Activated CD4-positive, alpha-beta T cell treated with anti-CD3 and anti-CD28 coated beads, Interleukin-2, amount 10 ng/mL, durations not matched to agents 24 days and 14 days (primary cell): ENCODE data around the gene TMSB15A. TPM values are rescaled to one million over a fixed set of nuclear protein-coding genes. Genes with fewer than 3 reads are reported as not detected.
"Not testable (repeated sequence)": the region's sequence is repeated elsewhere in the genome, so short reads cannot be mapped to it uniquely, and the experiment has no call there.

ENCODE experiments used
- DNase-seq: peaks from one replicate; pipeline ENCODE4 v3.0.0; 2022
- H3K27ac Mint-ChIP-seq: one replicate; pipeline ENCODE4 v1.8.0; 2022; ENCODE audit warnings: mild to moderate bottlenecking, mixed read lengths
- H3K27me3 Mint-ChIP-seq: one replicate; pipeline ENCODE4 v1.8.0; 2022; ENCODE audit warnings: mixed read lengths
- H3K36me3 Mint-ChIP-seq: one replicate; pipeline ENCODE4 v1.8.0; 2022; ENCODE audit warnings: low read depth, mild to moderate bottlenecking, mixed read lengths
- H3K4me1 Mint-ChIP-seq: one replicate; pipeline ENCODE4 v1.8.0; 2021; ENCODE audit warnings: mixed read lengths
- H3K4me3 Mint-ChIP-seq: one replicate; pipeline ENCODE4 v1.8.0; 2022; ENCODE audit warnings: mild to moderate bottlenecking, moderate library complexity, mixed read lengths
- H3K9me3 Mint-ChIP-seq: one replicate; pipeline ENCODE4 v1.8.0; 2021; ENCODE audit warnings: mixed read lengths
- intact Hi-C: fragments of 100-400 bp; cut with micrococcal nuclease; formaldehyde crosslinking; loops from one replicate; pipeline ENCODE4 v1.15.1; 2023
- total RNA-seq: library from RNA; stranded (reverse); gene quantifications from 2 replicates; pipeline ENCODE4 v1.2.3, GENCODE V29; 2022

TMSB15A gene
- 0.31 TPM in 1 of 2 replicates, not detected in the other for total RNA-seq

DNA sequence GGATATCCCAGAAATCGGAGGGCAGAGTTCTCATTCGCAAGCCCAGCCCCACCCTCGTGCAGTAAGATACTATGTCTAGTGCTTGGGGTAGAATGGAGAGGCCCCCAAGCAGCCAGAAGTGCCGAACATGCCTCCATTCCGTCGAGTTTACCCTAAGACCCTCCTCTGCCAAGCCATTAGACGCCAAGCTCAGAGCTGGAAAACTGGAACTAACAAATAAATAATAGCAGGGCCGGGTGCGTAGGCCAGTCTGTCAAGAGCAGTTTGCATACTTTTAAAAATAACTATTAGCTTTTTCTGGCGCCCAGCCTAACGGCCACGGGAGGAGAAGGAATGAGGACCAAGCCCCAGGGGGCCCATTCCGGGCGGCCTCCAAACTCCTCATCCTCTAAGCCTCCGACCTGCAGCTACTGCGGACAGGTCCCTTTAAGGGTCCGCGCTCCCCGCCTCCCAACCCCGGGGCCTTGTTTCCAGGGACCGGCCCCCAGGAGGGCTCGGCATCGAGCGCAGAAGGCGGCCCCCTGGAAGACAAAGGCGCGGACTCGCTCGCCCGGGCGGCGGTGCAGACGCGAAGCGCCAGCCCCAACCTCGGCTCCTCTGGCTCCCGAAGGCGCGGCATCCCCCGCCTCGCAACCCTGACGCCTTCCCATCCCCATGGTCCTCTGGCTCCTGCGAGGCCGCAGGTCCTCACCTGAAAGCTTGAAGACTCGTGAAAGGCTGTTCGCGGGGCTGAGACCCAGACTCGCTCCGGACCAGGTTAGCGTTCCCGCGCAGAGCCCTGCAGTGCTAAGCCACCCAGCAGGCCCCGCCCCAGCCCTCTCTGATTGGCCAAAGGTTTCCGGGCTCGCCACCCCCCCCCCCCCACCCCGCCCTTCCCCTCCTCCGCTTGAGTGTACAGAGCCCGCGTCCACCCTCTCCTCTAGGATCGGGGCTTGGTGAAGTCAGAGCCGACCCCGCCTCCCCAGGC is at the start of gene TMSB15A:
Gene TMSB15A, minus strand, starts transcription at position 765 of the 967 bp plus-strand sequence.
- peak; percentile 79 for DNase-seq
- Mint-ChIP-seq H3K36me3 (no peaks in the 10 kb centered on the region), H3K27ac (no peak within 1 kb of the TSS), H3K4me3 (peak within 1 kb of the TSS; percentile 84), H3K4me1 (peaks cover 2% of the 10 kb centered on the region), H3K27me3 (peaks cover 33% of the 10 kb centered on the region), H3K9me3 (no peaks in the 10 kb centered on the region)
- intact Hi-C loops: no loop called here

- H3K36me3 Mint-ChIP-seq: no peaks in the 10 kb centered on the region
- H3K4me1 Mint-ChIP-seq: no peaks in the 10 kb centered on the region
- no peaks in the 10 kb centered on the region for H3K9me3 Mint-ChIP-seq
- no peak overlapping the region for H3K4me3 Mint-ChIP-seq
- no peak overlapping the region for H3K27ac Mint-ChIP-seq
- intact Hi-C loops: no loop called here
- DNase-seq: no peak
- H3K27me3 Mint-ChIP-seq: peaks cover 2% of the 10 kb centered on the region
These were observed 44.0 kb upstream of the TMSB15A start for GRCh38 chrX:102560423-102561068.

- Mint-ChIP-seq H3K4me1 (no peaks in the 10 kb centered on the region), H3K4me3 (no peak overlapping the region), H3K27ac (no peak overlapping the region), H3K36me3 (no peaks in the 10 kb centered on the region), H3K27me3 (peaks cover 2% of the 10 kb centered on the region), H3K9me3 (no peaks in the 10 kb centered on the region)
- no peak for DNase-seq
- intact Hi-C loops: no loop called here
These were observed 42.1 kb upstream of the TMSB15A start for GRCh38 chrX:102558607-102559006.

DNA sequence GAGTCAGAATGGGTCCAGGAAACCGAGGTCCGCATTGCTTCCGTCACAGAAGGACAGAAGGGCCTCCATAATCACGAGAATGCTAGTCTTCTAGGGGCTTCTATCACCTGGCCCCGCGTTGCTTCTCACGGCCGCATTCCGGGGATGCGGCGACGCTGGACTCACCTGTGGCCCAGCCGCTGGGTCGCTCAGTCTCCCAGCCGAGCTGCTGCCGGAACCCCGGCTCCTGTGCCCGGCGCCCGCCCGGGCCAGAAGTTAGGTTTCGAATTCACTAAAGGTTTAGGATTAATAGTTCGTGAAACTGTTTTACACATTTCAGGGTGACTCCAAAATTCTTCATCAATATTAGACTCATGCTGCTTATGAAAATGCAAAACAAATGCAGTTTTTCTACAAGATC is 31.7 kb upstream of the TMSB15A start:
- Mint-ChIP-seq H3K27ac (no peak overlapping the region), H3K4me3 (no peak overlapping the region), H3K36me3 (no peaks in the 10 kb centered on the region), H3K4me1 (no peaks in the 10 kb centered on the region), H3K27me3 (peaks cover 6% of the 10 kb centered on the region), H3K9me3 (no peaks in the 10 kb centered on the region)
- no peak for DNase-seq
- intact Hi-C loops: no loop called here

DNA sequence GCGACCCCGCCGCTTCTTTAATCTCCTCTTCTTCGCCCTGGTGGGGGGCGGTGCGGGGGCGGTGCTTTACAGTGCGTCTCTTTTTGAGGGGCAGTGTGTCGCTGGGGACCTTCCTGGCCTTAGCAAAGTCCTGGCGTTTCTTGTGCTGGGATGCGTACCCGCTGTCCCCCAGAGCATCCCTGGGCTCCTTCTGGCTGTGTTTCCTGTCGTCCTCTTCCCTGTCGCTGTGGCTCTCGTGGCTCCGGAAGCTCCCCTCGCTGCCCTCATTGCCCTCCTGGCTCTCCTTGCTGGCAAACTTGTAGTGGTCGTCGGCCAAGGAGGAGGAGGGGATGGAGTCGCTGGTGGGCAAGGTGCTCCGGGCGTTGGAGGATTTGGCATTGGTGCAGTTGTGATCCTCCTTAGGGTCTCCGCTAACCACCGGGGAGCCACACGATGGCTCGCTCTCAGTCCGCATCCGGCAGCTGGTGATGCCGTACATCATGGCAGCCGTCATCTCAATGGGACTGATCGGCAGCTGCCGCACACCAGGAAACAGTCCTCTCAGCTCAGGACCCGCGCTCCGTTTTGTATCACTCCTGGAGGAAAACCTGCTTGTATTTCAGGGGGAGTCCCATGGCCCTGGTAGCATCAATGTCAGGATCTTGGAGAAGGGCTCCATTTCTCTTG is 30.4 kb upstream of the TMSB15A start:
- Mint-ChIP-seq H3K4me1 (no peaks in the 10 kb centered on the region), H3K27ac (peak overlapping the region; percentile 70), H3K27me3 (peaks cover 6% of the 10 kb centered on the region), H3K36me3 (no peaks in the 10 kb centered on the region), H3K9me3 (no peaks in the 10 kb centered on the region), H3K4me3 (peak overlapping the region; percentile 87)
- peak; percentile 62 for DNase-seq
- intact Hi-C loops: no loop called here

DNA sequence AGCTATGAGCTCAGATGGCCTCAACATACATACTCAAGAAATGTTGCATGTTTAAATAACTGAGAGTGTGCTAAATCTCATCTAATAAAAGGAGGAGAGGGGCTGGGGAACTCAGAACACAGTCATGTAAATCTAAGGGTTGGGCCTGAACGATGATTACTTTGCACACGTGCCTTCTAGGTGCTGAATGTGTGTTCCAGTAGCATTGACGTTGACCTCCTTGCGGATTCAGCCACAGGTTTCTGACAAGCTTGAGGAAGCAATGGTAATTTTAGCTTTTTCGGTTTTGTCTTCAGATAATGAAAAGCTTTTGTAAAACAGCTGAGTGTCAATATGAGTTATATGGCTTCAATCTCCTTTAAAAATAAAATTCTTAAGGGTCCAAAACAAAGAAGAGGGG is 29.6 kb upstream of the TMSB15A start:
- H3K27me3 Mint-ChIP-seq, DNase-seq, intact Hi-C loops, H3K27ac Mint-ChIP-seq, H3K9me3 Mint-ChIP-seq, H3K4me3 Mint-ChIP-seq, H3K4me1 Mint-ChIP-seq, H3K36me3 Mint-ChIP-seq: not testable (repeated sequence)

DNA sequence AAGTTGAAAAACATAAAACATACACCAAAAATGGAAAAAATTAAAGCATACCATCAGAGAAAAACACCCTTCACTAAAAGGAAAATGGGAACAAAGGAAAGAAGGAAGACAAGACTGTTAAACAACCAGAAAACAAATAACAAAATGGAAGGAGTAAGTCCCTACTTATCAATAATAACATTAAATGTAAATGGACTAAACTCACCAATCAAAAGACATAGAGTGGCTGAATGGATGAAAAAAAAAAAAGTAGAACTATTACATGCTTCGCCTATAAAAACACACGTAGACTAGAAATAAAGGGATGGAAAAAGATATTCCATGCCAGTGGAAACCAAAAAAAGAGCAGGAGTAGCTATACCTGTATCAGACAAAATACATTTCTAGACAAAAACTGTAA is 19.4 kb upstream of the TMSB15A start:
- intact Hi-C loops: no loop called here
- no peak for DNase-seq
- Mint-ChIP-seq H3K27ac (no peak overlapping the region), H3K36me3 (no peaks in the 10 kb centered on the region), H3K9me3 (no peaks in the 10 kb centered on the region), H3K4me1 (no peaks in the 10 kb centered on the region), H3K27me3 (peaks cover 5% of the 10 kb centered on the region), H3K4me3 (no peak overlapping the region)

DNA sequence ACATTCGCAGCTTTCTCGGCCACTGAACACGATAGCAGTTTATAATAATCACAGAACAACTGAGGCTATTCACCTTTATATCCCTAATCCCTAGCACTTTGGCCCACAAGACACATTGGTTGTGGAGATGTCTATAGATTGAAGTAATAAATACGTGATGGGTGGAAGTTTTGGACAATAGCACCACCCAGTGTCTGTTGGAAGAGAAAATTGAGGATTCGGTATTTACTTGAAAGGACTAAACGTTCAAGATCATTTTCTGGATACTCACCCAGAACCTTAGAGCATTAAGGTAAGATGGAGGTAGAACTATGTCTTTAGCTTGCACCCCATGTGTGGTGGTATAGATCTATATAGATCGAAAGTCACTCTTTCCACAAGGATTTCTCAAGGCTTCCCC is 787 bp upstream of the TMSB15A start:
- intact Hi-C loops: no loop called here
- H3K4me1 Mint-ChIP-seq: peaks cover 2% of the 10 kb centered on the region
- H3K27ac Mint-ChIP-seq: no peak overlapping the region
- peak overlapping the region; percentile 43 for H3K4me3 Mint-ChIP-seq
- no peaks in the 10 kb centered on the region for H3K36me3 Mint-ChIP-seq
- no peaks in the 10 kb centered on the region for H3K9me3 Mint-ChIP-seq
- DNase-seq: no peak
- H3K27me3 Mint-ChIP-seq: peaks cover 33% of the 10 kb centered on the region

DNA sequence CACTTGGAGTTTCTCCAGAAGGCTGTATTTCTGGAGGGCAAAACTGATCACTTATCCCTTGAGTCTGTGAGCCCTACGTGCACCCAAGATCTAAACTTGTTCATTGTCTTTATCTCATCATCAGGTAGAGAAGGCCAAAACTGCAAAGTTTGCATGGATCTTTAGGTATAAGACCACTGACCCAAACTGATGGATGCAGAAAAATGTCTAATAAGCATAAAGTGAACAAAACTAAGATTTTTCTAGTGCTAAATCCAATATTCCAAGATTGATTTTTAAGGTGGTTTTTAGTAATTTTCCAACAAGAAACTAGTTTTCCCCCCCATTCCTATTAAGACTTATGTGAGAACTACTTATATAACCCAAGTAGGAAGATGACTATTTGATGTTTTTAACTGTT is 2.0 kb downstream of the TMSB15A start:
- DNase-seq: no peak
- Mint-ChIP-seq H3K27me3 (peaks cover 36% of the 10 kb centered on the region), H3K36me3 (no peaks in the 10 kb centered on the region), H3K4me3 (no peak overlapping the region), H3K4me1 (peaks cover 2% of the 10 kb centered on the region), H3K9me3 (no peaks in the 10 kb centered on the region), H3K27ac (no peak overlapping the region)
- intact Hi-C loops: no loop called here

GRCh38 chrX:102498732-102499131 is 17.8 kb downstream of the TMSB15A start:
- H3K4me3 Mint-ChIP-seq: no peak overlapping the region
- no peak overlapping the region for H3K27ac Mint-ChIP-seq
- no peaks in the 10 kb centered on the region for H3K27me3 Mint-ChIP-seq
- no peak for DNase-seq
- no peaks in the 10 kb centered on the region for H3K36me3 Mint-ChIP-seq
- intact Hi-C loops: no loop called here
- H3K4me1 Mint-ChIP-seq: no peaks in the 10 kb centered on the region
- no peaks in the 10 kb centered on the region for H3K9me3 Mint-ChIP-seq

DNA sequence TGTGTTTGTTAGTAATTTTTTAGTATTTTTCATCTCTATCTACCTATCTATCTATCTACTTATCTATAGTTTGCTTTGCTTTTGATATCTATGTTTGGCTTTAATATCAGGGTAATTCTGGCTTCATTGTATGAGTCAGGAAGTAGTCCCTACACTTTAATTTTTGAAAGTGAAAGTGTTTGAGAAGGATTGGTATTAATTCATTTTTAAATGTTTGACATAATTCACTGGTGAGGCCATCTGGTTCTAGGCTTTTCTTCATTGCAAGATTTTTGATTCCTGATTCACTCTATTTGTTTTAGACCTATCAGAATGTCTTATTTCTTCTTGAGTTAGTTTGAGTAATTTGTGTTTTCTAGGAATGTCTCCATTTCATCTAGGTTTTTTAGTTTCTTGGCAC is 24.8 kb downstream of the TMSB15A start:
- Mint-ChIP-seq H3K4me3 (no peak overlapping the region), H3K4me1 (no peaks in the 10 kb centered on the region), H3K9me3 (no peaks in the 10 kb centered on the region), H3K36me3 (no peaks in the 10 kb centered on the region), H3K27me3 (no peaks in the 10 kb centered on the region), H3K27ac (no peak overlapping the region)
- intact Hi-C loops: no loop called here
- no peak for DNase-seq

DNA sequence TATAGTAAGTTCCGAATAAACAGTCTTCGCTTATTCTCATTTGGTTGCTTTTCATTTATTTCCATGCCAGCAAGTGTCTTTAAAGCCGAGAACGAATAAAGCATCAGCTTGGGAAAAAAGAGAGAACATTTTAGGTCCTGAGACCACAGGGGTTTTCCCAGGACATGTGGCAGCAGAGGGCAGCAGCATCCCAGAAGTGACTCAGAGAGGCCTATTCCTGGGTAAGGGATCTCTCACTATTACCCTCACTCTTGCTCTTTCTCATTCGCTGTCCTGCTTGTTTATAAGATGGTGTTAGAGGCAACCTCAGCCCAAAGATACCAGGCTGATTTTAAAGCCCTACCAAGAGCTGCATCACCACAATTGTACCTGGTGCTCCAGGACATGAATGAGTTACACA is 37.8 kb downstream of the TMSB15A start:
- H3K36me3 Mint-ChIP-seq, H3K4me3 Mint-ChIP-seq, H3K27ac Mint-ChIP-seq, H3K27me3 Mint-ChIP-seq, DNase-seq, H3K9me3 Mint-ChIP-seq, H3K4me1 Mint-ChIP-seq, intact Hi-C loops: not testable (repeated sequence)

DNA sequence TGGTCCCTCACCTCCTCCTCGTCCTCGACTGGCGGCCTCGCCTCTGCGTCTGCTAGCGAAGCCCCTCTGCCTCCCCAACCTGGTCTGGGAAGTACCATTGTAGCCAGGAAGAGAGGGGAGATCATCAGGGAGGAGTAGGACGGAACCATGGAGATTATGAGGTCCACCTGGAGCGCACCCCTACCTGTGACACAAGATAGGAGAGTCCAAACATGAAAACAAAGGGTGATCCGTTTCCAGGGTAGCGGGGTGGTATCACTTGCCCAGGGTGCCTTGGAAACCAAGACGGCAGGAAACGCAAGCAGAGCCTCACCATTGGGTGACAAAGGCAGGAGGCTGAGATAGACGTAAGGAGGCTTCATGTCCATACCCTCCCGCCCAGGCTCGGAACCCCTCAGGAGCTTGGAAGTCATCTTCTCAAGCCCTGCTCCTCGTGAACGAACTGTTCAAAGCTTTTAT is 44.7 kb downstream of the TMSB15A start, which contains the start of gene TCP11X2:
Gene TCP11X2, minus strand, starts transcription at position 51 of the 459 bp plus-strand sequence.
- H3K27ac Mint-ChIP-seq, H3K27me3 Mint-ChIP-seq, intact Hi-C loops, H3K36me3 Mint-ChIP-seq, H3K9me3 Mint-ChIP-seq, DNase-seq, H3K4me3 Mint-ChIP-seq, H3K4me1 Mint-ChIP-seq: not testable (repeated sequence)

- H3K27me3 Mint-ChIP-seq, intact Hi-C loops, H3K27ac Mint-ChIP-seq: not testable (repeated sequence)
These were observed 46.3 kb downstream of the TMSB15A start for GRCh38 chrX:102470215-102470614.

More at GRCh38 chrX:102470215-102470614, 46.3 kb downstream of the TMSB15A start:
- not testable (repeated sequence) for H3K4me1 Mint-ChIP-seq, DNase-seq, H3K4me3 Mint-ChIP-seq, H3K9me3 Mint-ChIP-seq, H3K36me3 Mint-ChIP-seq
